Activated naive CD8-positive, alpha-beta T cell treated with anti-CD3 and anti-CD28 coated beads, Interleukin-2, amount 10 ng/mL, durations not matched to agents 7 days and 5 days (primary cell): ENCODE data around the gene TXLNG. TPM values are rescaled to one million over a fixed set of nuclear protein-coding genes. Genes with fewer than 3 reads are reported as not detected.
"Not testable (repeated sequence)": the region's sequence is repeated elsewhere in the genome, so short reads cannot be mapped to it uniquely, and the experiment has no call there.

Experiments
- ATAC-seq: fragments of 150-1000 bp; cut with Tn5 transposase; one replicate; pipeline ENCODE4 v1.10.0; 2021; ENCODE audit warnings: low read depth, moderate library complexity
- POLR2A ChIA-PET: fragments of 350-600 bp; sonication (Branson Sonifier 250); formaldehyde crosslinking; loops from one replicate; lab custom pipeline; 2021; ENCODE audit warnings: antibody characterized with exemption; lab: Charles Lee
- DNase-seq: peaks from one replicate; pipeline ENCODE4 v3.0.0; 2021
- H3K27ac Mint-ChIP-seq: one replicate; pipeline ENCODE4 v1.8.0; 2022; ENCODE audit warnings: mild to moderate bottlenecking, mixed read lengths
- H3K27me3 Mint-ChIP-seq: one replicate; pipeline ENCODE4 v1.8.0; 2022; ENCODE audit warnings: mild to moderate bottlenecking, moderate library complexity, mixed read lengths
- H3K36me3 Mint-ChIP-seq: one replicate; pipeline ENCODE4 v1.8.0; 2021; ENCODE audit warnings: mild to moderate bottlenecking, mixed read lengths
- H3K4me1 Mint-ChIP-seq: one replicate; pipeline ENCODE4 v1.8.0; 2021; ENCODE audit warnings: mixed read lengths
- H3K4me3 Mint-ChIP-seq: one replicate; pipeline ENCODE4 v1.8.0; 2022; ENCODE audit warnings: mild to moderate bottlenecking, moderate library complexity, mixed read lengths
- H3K9me3 Mint-ChIP-seq: one replicate; pipeline ENCODE4 v1.8.0; 2021; ENCODE audit warnings: mixed read lengths
- total RNA-seq, 2 experiments: library from RNA; stranded (reverse); gene quantifications; one replicate each; pipeline ENCODE4 v1.2.3, GENCODE V29; 2021

The TXLNG gene
- total RNA-seq, 2 experiments from 2014 or later, result 10.7 to 13.2 TPM

DNA sequence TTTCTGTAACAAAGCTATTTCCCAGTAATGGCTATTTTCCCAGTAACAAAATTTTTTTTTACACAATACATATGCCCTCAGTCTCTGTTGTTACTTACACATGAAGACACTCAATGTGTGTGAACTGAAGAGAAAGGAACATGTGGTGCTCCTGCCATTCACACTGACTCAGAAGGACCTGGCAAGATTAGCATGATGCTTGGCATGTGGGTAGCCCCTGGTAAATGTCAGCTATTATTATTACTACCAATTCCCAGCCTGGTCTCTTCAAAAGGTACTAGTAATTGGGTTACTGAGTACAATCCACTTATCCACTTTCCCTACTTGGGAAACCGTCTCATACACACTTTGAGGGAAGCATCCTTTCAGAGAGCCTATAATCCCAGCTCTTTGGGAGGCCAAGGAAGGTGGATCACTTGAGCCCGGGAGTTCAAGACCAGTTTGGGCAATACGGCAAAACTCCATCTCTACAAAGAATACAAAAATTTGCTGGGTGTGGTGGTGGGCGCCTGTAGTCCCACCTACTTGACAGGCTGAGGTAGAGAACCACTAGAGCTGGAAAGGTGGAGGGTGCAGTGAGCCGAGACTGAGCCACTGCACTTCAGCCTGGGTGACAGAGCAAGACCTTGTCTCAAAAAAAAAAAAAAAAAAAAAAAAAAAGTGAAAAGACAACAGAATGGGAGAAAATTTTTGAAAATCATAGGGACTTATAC is 69.3 kb downstream of the TXLNG start:
- POLR2A ChIA-PET, result interaction anchor here (0.6 kb wide), 1 partner anchor 49 kb away, joined by 4 read pairs; no protein-coding TSS in a partner anchor
- Mint-ChIP-seq H3K36me3 (peaks cover 12% of the 10 kb centered on the region), H3K4me1 (peaks cover 4% of the 10 kb centered on the region), H3K27ac (no peak overlapping the region), H3K27me3 (no peaks in the 10 kb centered on the region), H3K4me3 (no peak overlapping the region), H3K9me3 (no peaks in the 10 kb centered on the region)
- ATAC-seq, result no peak
- no peak for DNase-seq

DNA sequence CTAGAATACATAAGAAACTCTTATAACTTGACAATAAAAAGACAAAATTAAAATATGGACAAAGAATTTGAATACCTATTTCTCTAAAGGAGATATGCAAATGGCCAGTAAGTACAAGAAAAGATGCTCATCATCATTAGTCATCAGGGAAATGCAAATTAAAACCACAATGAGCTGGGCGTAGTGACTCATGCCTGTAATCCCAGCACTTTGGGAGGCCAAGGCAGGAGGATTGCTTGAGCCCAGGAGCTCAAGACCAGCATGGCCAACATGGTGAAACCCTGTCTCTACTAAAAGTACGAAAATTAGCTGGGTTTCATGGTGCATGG is 69.8 kb downstream of the TXLNG start:
- not testable (repeated sequence) for H3K4me3 Mint-ChIP-seq, ATAC-seq, DNase-seq, H3K27me3 Mint-ChIP-seq, H3K9me3 Mint-ChIP-seq, H3K27ac Mint-ChIP-seq, H3K4me1 Mint-ChIP-seq
- POLR2A ChIA-PET, result interaction anchor here (0.6 kb wide), 1 partner anchor 50 kb away, joined by 4 read pairs; no protein-coding TSS in a partner anchor
- peaks cover 12% of the 10 kb centered on the region for H3K36me3 Mint-ChIP-seq

- no peaks in the 10 kb centered on the region for H3K27me3 Mint-ChIP-seq
- DNase-seq (no peak), ATAC-seq (no peak)
- H3K27ac Mint-ChIP-seq, result no peak overlapping the region
- H3K9me3 Mint-ChIP-seq, result no peaks in the 10 kb centered on the region
- POLR2A ChIA-PET, result no interaction called here
- H3K4me3 Mint-ChIP-seq, result no peak overlapping the region
- peaks cover 4% of the 10 kb centered on the region for H3K4me1 Mint-ChIP-seq
- H3K36me3 Mint-ChIP-seq, result peaks cover 10% of the 10 kb centered on the region
Measured at GRCh38 chrX:16856744-16857143, 70.5 kb downstream of the TXLNG start.

- DNase-seq (no peak), ATAC-seq (no peak)
- Mint-ChIP-seq H3K36me3 (peaks cover 6% of the 10 kb centered on the region), H3K9me3 (no peaks in the 10 kb centered on the region), H3K27me3 (no peaks in the 10 kb centered on the region), H3K4me1 (peaks cover 8% of the 10 kb centered on the region), H3K4me3 (no peak overlapping the region), H3K27ac (no peak overlapping the region)
- POLR2A ChIA-PET, result no interaction called here
Measured at GRCh38 chrX:16862829-16863228, 76.6 kb downstream of the TXLNG start.

- Mint-ChIP-seq H3K27me3 (no peaks in the 10 kb centered on the region), H3K36me3 (peaks cover 7% of the 10 kb centered on the region), H3K9me3 (no peaks in the 10 kb centered on the region), H3K4me1 (peaks cover 19% of the 10 kb centered on the region), H3K4me3 (peak overlapping the region; percentile 87), H3K27ac (no peak overlapping the region)
- DNase-seq (no peak), ATAC-seq (no peak)
- POLR2A ChIA-PET, result interaction anchor here (0.6 to 0.7 kb wide), 2 partner anchors 18 to 35 kb away, joined by 4 to 8 read pairs; no protein-coding TSS in a partner anchor
Measured at GRCh38 chrX:16867947-16868346, 81.7 kb downstream of the TXLNG start.

DNA sequence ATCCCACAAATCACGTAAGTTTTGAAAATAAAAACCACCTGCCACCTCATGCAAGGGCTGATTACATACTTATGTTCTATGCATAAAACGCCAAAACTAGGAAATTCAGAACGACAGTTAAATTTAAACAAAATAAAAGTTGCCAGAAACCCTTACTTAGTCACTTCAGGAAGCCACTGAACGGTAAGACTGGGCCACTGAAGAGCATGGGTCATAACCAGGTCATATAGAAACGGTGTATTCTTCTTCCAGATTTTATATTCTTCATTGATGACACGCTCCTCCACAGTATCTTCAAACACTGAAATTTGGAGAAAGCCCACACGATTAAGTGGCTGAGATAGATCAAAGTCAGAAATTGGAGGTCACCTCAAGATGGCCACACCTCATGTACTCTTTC is 82.7 kb downstream of the TXLNG start:
- H3K27ac Mint-ChIP-seq, result peak overlapping the region; percentile 82
- H3K27me3 Mint-ChIP-seq, result no peaks in the 10 kb centered on the region
- H3K36me3 Mint-ChIP-seq, result peaks cover 7% of the 10 kb centered on the region
- H3K4me1 Mint-ChIP-seq, result peaks cover 17% of the 10 kb centered on the region
- peak overlapping the region; percentile 87 for H3K4me3 Mint-ChIP-seq
- H3K9me3 Mint-ChIP-seq, result no peaks in the 10 kb centered on the region
- DNase-seq (no peak), ATAC-seq (no peak)
- POLR2A ChIA-PET, result no interaction called here

- H3K36me3 Mint-ChIP-seq, result peaks cover 7% of the 10 kb centered on the region
- ATAC-seq (peak; percentile 43), DNase-seq (peak; percentile 77)
- H3K4me1 Mint-ChIP-seq, result peaks cover 17% of the 10 kb centered on the region
- H3K9me3 Mint-ChIP-seq, result no peaks in the 10 kb centered on the region
- POLR2A ChIA-PET, result interaction anchor here (2.2 kb wide), 1 partner anchor 13 kb away, joined by 10 read pairs; no protein-coding TSS in a partner anchor
- H3K4me3 Mint-ChIP-seq, result peak overlapping the region; percentile 94
- H3K27me3 Mint-ChIP-seq, result no peaks in the 10 kb centered on the region
- H3K27ac Mint-ChIP-seq, result peak overlapping the region; percentile 98
Measured at GRCh38 chrX:16869393-16870094, 83.3 kb downstream of the TXLNG start.

DNA sequence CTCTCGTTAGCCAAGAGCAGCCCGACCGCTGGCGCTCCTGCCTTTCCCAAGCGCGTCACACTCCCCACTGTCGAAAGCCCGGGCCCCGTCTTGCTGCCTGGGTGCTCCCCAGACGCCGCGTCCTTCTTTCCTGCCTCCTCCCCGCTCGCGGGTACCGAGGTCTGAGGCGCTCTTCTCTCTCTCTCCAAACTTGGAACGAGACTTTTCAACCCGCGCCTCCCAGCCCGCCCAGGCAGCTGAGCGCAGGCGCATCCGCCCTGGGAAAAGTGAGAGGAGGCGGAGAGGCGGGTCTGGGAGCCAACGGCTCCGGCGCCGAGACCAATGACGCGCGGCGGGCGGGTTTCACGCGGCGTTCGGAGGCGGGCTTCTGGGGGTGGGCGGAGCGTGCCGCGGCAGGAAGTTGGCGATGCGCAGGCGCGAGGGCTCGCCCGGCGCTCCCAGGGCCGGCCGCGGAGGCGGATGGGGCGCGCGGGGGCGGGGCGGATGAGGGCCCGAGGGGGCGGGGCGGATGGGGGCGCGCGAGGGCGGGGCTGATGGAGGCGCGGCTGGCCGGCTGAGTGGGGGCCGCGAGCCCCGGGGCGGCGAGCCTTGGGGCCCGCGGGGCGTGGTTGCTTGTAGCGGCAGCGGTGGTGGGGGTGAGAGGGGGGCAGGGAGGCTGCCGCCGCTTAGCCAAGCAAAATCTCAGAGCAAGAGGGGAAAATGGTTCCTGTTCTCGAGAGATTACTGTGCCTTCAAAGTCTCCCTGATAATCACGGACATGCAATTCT is 84.0 kb downstream of the TXLNG start, which contains the start of gene RBBP7:
Gene RBBP7, minus strand, starts transcription at position 268 of the 767 bp plus-strand sequence. CDS start 309 bp downstream, outside the sequence.
- Mint-ChIP-seq H3K4me3 (peak within 1 kb of the TSS; percentile 94), H3K27ac (peak within 1 kb of the TSS; percentile 98), H3K27me3 (no peaks in the 10 kb centered on the region), H3K36me3 (peaks cover 7% of the 10 kb centered on the region), H3K9me3 (no peaks in the 10 kb centered on the region), H3K4me1 (peaks cover 17% of the 10 kb centered on the region)
- peak; percentile 94 for DNase-seq
- peak; percentile 83 for ATAC-seq
- POLR2A ChIA-PET, result interaction anchor here (2.2 kb wide), 1 partner anchor 12 kb away, joined by 10 read pairs; no protein-coding TSS in a partner anchor

DNA sequence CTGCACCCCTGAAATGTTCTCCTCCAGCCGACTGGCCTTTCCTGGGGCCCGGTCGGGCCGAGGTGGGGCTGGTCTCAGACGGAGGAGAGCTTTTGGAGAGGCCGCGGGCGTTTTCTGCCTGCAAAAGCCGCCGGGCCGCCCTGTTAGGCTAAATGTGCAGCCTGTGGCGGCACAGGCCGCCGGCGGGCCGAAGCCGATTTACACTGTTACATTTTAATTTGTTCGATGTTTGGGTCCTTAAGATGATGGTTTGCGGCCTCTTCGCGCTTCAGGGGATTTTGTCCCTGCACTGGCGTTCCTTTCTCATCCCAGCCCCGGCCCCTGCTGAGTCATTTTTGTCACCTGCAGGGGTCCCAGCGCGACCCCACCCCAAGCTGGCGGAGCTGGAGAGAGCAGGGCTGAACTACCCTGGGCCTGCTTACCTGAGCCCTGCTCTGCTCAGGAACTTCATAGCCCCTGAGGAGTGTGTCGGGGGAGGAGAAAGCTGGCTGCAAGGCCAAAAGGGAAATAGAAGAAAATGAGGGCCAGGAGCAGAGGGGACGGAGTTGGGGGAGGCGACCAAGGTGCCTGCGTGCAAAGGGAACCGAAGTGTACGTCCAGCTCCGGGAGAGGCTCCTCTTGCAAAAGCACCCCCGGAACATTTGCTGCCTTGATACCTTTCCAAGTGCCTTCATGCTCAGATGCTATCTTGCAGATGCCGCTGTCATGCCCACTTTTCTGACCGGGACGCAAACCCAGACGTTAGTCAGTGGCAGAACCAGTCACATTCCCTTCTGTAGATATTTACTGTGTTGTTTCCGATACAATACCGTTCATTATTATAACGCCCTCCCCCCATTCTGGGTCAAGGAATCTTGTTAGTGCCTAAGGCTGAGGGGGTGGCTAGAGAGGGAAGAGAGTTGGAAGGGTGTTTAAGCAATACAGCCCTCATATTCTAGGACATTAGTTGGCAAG is 84.9 kb downstream of the TXLNG start:
- no peak for ATAC-seq
- peak overlapping the region; percentile 83 for H3K4me3 Mint-ChIP-seq
- peaks cover 4% of the 10 kb centered on the region for H3K36me3 Mint-ChIP-seq
- H3K27me3 Mint-ChIP-seq, result peaks cover under 1% of the 10 kb centered on the region
- POLR2A ChIA-PET, result interaction anchor here (2.2 kb wide), 1 partner anchor 11 kb away, joined by 10 read pairs; no protein-coding TSS in a partner anchor
- peak overlapping the region; percentile 94 for H3K27ac Mint-ChIP-seq
- DNase-seq, result peak; percentile 37
- no peaks in the 10 kb centered on the region for H3K9me3 Mint-ChIP-seq
- H3K4me1 Mint-ChIP-seq, result peaks cover 14% of the 10 kb centered on the region

GRCh38 chrX:16873106-16873505 is 86.8 kb downstream of the TXLNG start:
- Mint-ChIP-seq H3K4me3 (no peak overlapping the region), H3K9me3 (no peaks in the 10 kb centered on the region), H3K27me3 (peaks cover 11% of the 10 kb centered on the region), H3K36me3 (peaks cover 4% of the 10 kb centered on the region), H3K4me1 (peaks cover 9% of the 10 kb centered on the region), H3K27ac (no peak overlapping the region)
- no peak for ATAC-seq
- POLR2A ChIA-PET, result no interaction called here
- no peak for DNase-seq

- no peak overlapping the region for H3K4me3 Mint-ChIP-seq
- no peaks in the 10 kb centered on the region for H3K36me3 Mint-ChIP-seq
- no peak for ATAC-seq
- POLR2A ChIA-PET, result no interaction called here
- peaks cover 11% of the 10 kb centered on the region for H3K27me3 Mint-ChIP-seq
- H3K27ac Mint-ChIP-seq, result no peak overlapping the region
- no peak for DNase-seq
- H3K9me3 Mint-ChIP-seq, result no peaks in the 10 kb centered on the region
- H3K4me1 Mint-ChIP-seq, result peaks cover 4% of the 10 kb centered on the region
Measured at GRCh38 chrX:16874458-16875095, 88.3 kb downstream of the TXLNG start.

GRCh38 chrX:16876696-16877095 is 90.4 kb downstream of the TXLNG start:
- Mint-ChIP-seq H3K4me3 (no peak overlapping the region), H3K36me3 (no peaks in the 10 kb centered on the region), H3K9me3 (no peaks in the 10 kb centered on the region), H3K27me3 (peaks cover 11% of the 10 kb centered on the region), H3K4me1 (no peaks in the 10 kb centered on the region), H3K27ac (no peak overlapping the region)
- DNase-seq, result no peak
- POLR2A ChIA-PET, result no interaction called here
- no peak for ATAC-seq
